ENCODE results near the gene CLTCL1.
"Not testable (repeated sequence)": the region's sequence is repeated elsewhere in the genome, so short reads cannot be mapped to it uniquely, and the experiment has no call there.

CLTCL1 gene

DNA sequence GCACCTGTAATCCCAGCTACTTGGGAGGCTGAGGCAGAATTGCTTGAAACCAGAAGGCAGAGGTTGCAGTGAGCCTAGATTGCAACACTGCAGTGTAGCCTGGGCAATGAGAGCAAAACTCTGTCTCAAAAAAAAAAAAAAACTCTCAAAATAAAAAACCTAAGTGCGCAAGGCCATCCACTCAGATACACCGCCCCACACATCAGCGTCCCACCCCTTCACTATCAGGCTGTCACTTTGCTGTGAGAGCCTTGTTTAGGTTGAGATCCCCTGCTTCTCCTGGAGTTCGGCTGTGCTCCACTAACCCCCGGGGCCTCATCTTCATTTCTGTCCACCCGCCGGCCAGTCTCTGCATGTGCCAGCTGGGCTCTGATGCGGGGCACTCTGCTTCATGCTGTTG, 125.1 kb downstream of the CLTCL1 start:
- Histone ChIP-seq H3K4me3 (ENCODE audit: low read length) (no peak overlapping the region), H3K9me3 (ENCODE audit: low read length) (no peaks in the 10 kb centered on the region), H3K36me3 (ENCODE audit: insufficient read depth, low read length) (no peaks in the 10 kb centered on the region), H3K4me1 (ENCODE audit: insufficient read depth, low read length) (peaks cover 7% of the 10 kb centered on the region), H3K27me3 (ENCODE audit: insufficient read depth, low read length) (peaks cover 40% of the 10 kb centered on the region), H2AFZ (ENCODE audit: low read depth, low read length) (no peak overlapping the region)

DNA sequence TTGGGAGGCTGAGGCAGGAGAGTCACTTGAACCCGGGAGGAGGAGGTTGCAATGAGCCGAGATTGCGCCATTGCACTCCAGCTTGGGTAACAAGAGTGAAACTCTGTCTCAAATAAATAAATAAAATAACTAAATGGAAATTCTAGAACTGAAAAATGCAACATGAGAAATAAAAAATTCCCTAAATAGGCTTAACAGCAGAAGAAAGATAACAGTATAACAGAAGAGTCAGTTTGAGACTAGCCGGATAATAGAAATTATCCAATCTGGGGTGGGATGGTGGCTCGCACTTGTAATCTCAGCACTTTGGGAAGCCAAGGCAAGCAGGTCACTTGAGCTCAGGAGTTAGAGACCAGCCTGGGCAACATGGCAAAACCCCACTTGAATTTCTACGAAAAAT, 127.1 kb downstream of the CLTCL1 start:
- Histone ChIP-seq H3K36me3 (ENCODE audit: insufficient read depth, low read length) (no peaks in the 10 kb centered on the region), H3K4me3 (ENCODE audit: low read length) (no peak overlapping the region), H2AFZ (ENCODE audit: low read depth, low read length) (no peak overlapping the region), H3K27me3 (ENCODE audit: insufficient read depth, low read length) (peaks cover 31% of the 10 kb centered on the region), H3K4me1 (ENCODE audit: insufficient read depth, low read length) (no peaks in the 10 kb centered on the region), H3K9me3 (ENCODE audit: low read length) (no peaks in the 10 kb centered on the region)

DNA sequence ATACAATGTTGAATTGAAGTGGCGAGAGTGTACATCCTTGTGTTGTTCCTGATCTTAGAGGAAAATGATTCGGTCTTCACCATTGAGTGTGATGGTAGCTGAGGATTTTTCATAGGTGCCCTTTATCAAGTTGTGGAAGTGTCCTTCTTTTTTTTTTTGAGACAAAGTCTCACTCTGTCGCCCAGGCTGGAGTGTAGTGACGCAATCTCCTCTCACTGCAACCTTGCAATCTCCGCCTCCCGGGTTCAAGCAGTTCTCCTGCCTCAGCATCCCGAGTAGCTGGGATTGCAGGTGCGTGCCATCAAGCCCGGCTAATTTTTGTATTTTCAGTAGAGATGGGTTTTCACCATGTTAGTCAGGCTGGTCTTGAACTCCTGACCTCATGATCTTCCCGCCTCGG, 132.9 kb downstream of the CLTCL1 start:
- H3K36me3 ChIP-seq (ENCODE audit: insufficient read depth, low read length); H3K27me3 ChIP-seq (ENCODE audit: insufficient read depth, low read length); H3K4me1 ChIP-seq (ENCODE audit: insufficient read depth, low read length): not testable (repeated sequence)

DNA sequence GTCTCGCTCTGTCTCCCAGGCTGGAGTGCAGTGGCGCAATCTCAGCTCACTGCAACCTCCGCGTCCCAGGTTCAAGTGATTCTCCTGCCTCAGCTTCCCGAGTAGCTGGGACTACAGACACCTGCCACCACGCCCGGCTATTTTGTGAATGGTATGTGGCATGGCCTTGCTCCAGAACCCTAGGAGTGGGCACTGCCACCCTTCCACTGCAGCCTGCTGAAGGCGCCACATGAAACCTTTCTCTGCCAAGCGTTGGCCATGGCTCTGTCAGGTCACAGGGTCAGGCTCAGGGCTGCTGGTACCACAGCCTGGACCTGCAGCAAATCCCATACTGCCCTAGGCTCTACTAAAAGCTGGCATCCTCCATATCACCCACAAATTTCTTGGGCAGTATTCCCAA, 135.4 kb downstream of the CLTCL1 start:
- H3K4me3 ChIP-seq (ENCODE audit: low read length): not testable (repeated sequence)
- H3K27me3 ChIP-seq (ENCODE audit: insufficient read depth, low read length): peaks cover 26% of the 10 kb centered on the region

More for the DNA sequence above, 132.9 kb downstream of the CLTCL1 start:
- H3K9me3 ChIP-seq (ENCODE audit: low read length); H2AFZ ChIP-seq (ENCODE audit: low read depth, low read length); H3K4me3 ChIP-seq (ENCODE audit: low read length): not testable (repeated sequence)

DNA sequence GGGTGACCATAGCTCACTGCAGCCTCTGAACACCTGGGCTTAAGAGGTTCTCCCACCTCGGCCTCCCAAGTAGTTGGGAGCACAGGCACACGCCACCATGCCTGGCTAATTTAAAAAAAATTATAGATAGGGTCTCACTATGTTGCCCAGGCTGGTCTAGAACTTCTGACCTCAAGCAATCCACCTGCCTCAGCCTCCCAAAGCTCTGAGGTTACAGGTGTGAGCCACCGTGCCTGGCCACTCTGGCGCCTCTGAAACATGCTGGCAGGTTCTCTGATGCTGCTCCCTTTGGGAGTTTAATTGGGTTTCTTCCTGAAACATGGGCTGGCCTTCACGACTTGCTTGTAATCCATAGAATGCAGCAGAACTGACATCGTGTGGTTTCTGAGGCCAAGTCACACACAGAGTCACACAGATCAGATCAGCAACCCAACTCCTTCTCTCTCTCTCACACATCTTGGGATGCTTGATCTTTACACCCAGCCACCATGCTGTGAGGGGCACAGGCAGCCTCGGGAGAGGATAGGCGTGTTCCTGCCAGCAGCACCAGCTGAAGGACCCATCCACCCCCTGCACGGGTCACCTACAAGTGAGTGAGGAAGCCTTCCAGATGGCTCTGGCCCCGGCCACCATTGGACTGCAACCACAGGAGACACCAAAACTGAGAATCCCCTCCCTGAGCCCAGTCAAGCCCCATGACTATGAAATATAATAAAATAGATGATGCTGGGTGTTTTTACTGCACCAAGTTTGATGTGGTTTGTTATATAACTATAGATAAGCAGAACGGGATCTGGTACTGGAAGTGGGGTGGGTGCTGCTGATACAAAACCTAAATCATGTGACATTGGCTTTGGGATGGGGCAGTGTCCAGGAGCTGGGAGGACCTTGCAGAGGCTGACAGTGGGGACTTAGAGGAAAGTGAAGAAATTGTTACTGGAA, 138.3 kb downstream of the CLTCL1 start:
- Histone ChIP-seq H3K27me3 (ENCODE audit: insufficient read depth, low read length) (peaks cover 54% of the 10 kb centered on the region), H3K9me3 (ENCODE audit: low read length) (peaks cover 5% of the 10 kb centered on the region), H3K36me3 (ENCODE audit: insufficient read depth, low read length) (no peaks in the 10 kb centered on the region), H3K4me1 (ENCODE audit: insufficient read depth, low read length) (no peaks in the 10 kb centered on the region), H2AFZ (ENCODE audit: low read depth, low read length) (no peak overlapping the region), H3K4me3 (ENCODE audit: low read length) (no peak overlapping the region)

More for the DNA sequence above, 135.4 kb downstream of the CLTCL1 start:
- H3K9me3 ChIP-seq (ENCODE audit: low read length); H2AFZ ChIP-seq (ENCODE audit: low read depth, low read length); H3K36me3 ChIP-seq (ENCODE audit: insufficient read depth, low read length); H3K4me1 ChIP-seq (ENCODE audit: insufficient read depth, low read length): not testable (repeated sequence)

DNA sequence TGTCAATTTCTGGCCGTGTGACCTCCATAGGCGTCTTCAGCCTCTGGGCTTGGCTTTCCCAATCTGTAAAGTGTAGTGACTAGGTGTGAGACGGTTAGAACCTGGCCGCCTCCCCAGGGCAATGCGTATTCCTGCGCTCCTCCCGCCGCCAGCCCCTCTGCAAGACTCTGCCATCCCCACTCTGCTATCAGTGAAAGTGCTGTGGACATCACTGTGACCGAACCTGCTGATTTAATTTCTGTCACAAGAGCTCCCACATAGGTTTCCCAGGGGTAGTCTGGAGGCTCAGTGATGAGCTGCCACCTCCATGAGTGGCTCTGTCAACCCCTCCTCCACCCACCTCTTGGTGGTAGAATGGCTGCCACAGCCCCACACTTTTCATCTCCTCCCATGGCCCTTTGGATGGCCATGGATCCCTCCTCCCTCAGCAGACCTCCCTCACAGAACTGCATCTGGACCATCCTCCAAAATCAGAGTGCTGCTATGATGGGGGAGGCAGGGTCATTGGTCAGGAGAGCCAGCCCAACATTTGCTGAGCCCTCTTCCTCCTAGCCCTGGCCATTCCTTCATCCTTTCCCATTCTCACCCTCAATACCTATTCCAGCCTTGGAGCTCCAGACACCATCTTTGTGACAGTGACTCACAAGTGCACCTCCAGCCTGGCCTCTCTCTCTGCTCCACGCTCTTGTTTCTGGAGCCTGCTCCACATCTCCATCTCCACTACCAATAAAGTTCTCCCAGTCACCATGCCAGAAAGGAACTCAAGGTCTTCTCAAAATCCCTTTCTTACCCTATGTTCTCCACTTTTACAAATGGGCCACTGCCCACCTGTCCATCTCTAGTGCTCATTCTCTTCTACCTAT, 140.0 kb downstream of the CLTCL1 start:
- no peaks in the 10 kb centered on the region for H3K4me1 ChIP-seq (ENCODE audit: insufficient read depth, low read length)
- H3K27me3 ChIP-seq (ENCODE audit: insufficient read depth, low read length): peaks cover 70% of the 10 kb centered on the region
- no peaks in the 10 kb centered on the region for H3K36me3 ChIP-seq (ENCODE audit: insufficient read depth, low read length)
- H3K9me3 ChIP-seq (ENCODE audit: low read length): peaks cover 5% of the 10 kb centered on the region
- H2AFZ ChIP-seq (ENCODE audit: low read depth, low read length): no peak overlapping the region
- H3K4me3 ChIP-seq (ENCODE audit: low read length): no peak overlapping the region

DNA sequence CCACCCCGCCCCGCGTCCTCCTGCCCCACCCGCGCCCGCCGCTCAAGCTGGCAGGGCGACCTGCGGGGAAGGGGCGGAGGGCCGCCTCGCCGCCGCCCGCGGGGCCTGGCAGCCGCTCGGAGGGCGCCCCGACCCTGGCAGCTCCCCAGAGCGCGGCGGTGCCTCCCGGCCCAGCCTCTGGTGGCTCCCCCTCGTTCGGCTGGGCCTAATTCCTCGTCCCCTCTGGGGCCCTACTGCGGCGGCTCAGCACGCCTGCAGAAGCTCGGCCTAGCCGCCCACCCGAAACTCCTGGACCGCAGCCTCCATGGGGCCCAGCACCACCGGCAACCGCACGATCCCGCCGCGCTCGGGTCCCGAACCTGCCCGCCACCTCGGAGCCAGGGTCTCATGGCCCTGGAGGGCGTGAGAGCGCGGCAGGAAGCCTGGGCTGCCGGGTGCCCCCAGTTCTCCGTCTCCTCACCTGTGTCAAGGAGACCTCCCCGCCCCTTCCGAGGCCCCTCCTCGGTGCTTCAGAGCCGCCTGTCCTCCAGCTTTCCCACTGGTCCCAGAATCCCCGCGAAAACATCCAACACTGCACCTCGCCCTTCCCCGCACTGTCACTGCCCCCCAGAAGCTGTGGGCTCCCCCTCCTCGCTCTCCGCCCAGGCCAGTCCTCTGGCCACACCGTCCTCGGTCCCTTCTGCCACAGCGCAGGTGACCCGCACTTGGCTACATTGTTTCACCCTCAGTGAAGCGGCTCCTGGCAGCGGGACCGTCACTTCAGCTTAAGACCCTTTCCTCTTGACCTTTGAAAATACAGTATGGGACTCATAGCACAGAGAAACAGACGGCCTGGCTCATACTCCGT, 140.8 kb downstream of the CLTCL1 start:
- no peaks in the 10 kb centered on the region for H3K4me1 ChIP-seq (ENCODE audit: insufficient read depth, low read length)
- H3K4me3 ChIP-seq (ENCODE audit: low read length): no peak overlapping the region
- H3K36me3 ChIP-seq (ENCODE audit: insufficient read depth, low read length): no peaks in the 10 kb centered on the region
- peaks cover 5% of the 10 kb centered on the region for H3K9me3 ChIP-seq (ENCODE audit: low read length)
- H2AFZ ChIP-seq (ENCODE audit: low read depth, low read length): no peak overlapping the region
- H3K27me3 ChIP-seq (ENCODE audit: insufficient read depth, low read length): peaks cover 76% of the 10 kb centered on the region

DNA sequence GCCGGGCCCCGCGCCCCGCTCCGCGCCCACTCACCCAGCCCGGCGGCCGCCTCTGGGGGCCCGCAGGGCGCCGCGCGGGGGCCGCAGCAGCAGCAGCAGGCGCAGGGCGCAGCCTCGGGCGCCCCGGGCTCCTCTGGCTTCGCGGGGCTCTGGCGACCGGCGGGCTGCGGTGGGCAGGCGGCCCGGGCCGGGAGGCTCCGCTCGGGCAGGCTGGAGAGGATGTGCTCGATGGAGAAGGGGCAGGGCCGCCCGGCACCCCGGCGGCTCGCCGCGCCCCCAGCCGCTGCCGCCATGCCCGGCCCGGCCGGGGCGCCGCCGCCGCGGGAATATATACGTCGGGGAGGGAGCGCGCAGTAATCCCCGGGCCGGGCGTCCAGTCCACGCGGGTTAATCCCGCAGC, 141.5 kb downstream of the CLTCL1 start, which contains the start of gene GSC2:
Gene GSC2, minus strand, starts transcription at position 302 of the 400 bp plus-strand sequence. Its CDS starts 9 bp downstream, at position 293.
- H3K36me3 ChIP-seq (ENCODE audit: insufficient read depth, low read length): no peaks in the 10 kb centered on the region
- H3K9me3 ChIP-seq (ENCODE audit: low read length): peaks cover 5% of the 10 kb centered on the region
- no peak within 1 kb of the TSS for H3K4me3 ChIP-seq (ENCODE audit: low read length)
- H3K4me1 ChIP-seq (ENCODE audit: insufficient read depth, low read length): no peaks in the 10 kb centered on the region
- peaks cover 76% of the 10 kb centered on the region for H3K27me3 ChIP-seq (ENCODE audit: insufficient read depth, low read length)
- H2AFZ ChIP-seq (ENCODE audit: low read depth, low read length): no peak within 1 kb of the TSS

DNA sequence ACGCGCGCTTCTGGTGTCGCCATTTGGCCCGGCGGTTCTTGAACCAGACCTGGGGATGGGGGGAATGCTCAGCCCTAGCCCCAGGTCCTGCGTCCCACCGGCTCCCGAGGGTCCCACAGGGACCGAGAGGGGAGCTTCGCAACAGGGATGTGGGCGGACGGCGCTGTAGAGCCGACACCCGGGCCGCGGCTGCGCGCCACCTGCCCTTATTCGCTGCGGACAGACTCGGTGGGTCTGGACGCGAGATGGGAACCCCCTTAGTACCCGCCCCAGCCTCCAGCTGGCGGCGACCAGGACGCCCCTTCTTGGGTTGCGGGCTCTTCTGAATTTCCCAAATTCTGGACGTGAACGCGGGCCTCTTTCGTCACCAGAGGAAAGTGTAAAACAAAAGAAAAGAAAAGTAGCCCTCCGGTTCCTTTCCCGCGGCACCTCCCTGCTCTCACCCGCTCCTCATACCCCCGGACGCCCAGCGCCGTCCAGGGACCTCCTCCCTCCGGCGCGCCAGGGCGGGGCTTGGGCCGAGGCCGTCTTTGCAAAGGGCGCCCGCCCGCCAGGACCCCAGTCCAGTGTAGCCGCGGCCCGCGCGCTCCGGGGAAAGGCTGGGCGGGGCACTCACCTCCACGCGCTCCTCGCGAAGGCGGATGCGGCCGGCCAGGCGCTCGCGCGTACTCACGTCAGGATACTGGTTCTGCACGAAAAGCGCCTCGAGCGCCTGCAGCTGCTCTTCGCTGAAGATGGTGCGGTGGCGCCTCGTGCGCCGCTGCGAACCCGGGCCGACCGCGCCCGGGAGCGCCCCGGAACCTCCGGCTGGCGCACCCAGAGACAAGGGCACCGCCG, 142.3 kb downstream of the CLTCL1 start:
- Histone ChIP-seq H3K4me3 (ENCODE audit: low read length) (no peak overlapping the region), H3K27me3 (ENCODE audit: insufficient read depth, low read length) (peaks cover 76% of the 10 kb centered on the region), H3K36me3 (ENCODE audit: insufficient read depth, low read length) (no peaks in the 10 kb centered on the region), H2AFZ (ENCODE audit: low read depth, low read length) (no peak overlapping the region), H3K9me3 (ENCODE audit: low read length) (peaks cover 5% of the 10 kb centered on the region), H3K4me1 (ENCODE audit: insufficient read depth, low read length) (no peaks in the 10 kb centered on the region)

DNA sequence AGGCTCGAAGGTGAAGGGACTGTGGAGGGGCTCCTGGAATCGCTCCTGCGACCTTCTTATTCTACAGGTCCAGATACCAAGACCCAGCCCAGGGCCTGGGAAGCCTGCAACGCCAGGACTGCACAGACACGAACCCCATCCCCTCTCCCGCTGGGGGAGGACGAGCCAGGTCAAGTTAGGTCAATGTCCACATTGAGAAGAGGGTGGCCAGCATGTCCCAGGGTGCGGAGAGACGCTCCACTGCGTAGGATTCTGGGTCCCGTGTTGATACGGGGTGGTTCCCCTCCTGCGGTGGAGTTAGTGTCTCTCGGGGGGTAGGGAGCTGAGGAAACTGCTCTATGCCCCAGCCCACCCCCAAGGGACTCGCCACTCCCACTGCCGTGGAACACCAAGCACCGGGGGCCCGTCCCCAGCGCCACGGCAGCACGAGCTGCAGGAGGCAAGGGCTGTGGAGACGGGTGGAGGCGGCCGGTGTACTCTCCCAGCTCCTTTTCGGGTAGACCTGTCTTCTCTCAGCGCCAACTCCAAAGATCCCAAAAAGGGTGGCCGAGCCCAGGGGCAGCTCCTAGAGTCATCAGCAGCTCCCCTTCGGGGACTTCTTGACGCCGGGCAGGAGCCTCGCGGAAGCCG, 143.0 kb downstream of the CLTCL1 start:
- H3K9me3 ChIP-seq (ENCODE audit: low read length): peaks cover 5% of the 10 kb centered on the region
- H2AFZ ChIP-seq (ENCODE audit: low read depth, low read length): no peak overlapping the region
- peaks cover 4% of the 10 kb centered on the region for H3K4me1 ChIP-seq (ENCODE audit: insufficient read depth, low read length)
- no peak overlapping the region for H3K4me3 ChIP-seq (ENCODE audit: low read length)
- H3K36me3 ChIP-seq (ENCODE audit: insufficient read depth, low read length): no peaks in the 10 kb centered on the region
- peaks cover 71% of the 10 kb centered on the region for H3K27me3 ChIP-seq (ENCODE audit: insufficient read depth, low read length)

DNA sequence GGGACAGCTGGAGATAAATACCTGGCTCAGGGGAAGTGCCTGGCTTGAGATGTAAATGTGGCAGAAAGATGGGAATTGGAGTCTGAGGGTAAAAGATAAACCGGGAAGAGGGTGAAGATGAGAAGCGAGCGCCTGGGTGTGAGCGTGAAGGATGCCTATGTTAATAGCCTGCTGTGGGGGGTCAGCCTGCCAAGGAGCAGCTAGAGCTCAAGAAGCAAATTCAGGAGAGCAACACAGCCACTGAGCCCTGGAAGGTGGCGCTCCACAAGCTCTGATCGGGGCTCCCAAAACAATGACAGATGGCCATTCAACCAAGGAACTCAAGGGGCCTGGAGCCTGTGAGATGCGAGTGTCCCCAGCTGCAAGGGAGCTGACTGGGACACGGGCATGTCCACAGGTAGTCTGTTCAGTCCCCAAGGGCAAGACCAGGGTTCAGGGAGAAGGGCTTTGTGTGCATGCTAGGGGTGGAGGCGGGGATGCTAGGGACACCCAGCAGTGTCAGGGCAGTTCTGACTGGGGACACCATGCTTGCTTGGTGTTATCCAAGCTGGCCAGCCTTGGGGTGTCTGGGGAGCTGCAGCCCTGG, 144.2 kb downstream of the CLTCL1 start:
- H3K9me3 ChIP-seq (ENCODE audit: low read length): peaks cover 5% of the 10 kb centered on the region
- H3K4me3 ChIP-seq (ENCODE audit: low read length): no peak overlapping the region
- H3K36me3 ChIP-seq (ENCODE audit: insufficient read depth, low read length): peaks cover 4% of the 10 kb centered on the region
- peaks cover 4% of the 10 kb centered on the region for H3K4me1 ChIP-seq (ENCODE audit: insufficient read depth, low read length)
- peaks cover 62% of the 10 kb centered on the region for H3K27me3 ChIP-seq (ENCODE audit: insufficient read depth, low read length)
- H2AFZ ChIP-seq (ENCODE audit: low read depth, low read length): no peak overlapping the region
